Measurements from ENCODE around the gene HFE. TPM values are rescaled to one million over a fixed set of nuclear protein-coding genes. Genes with fewer than 3 reads are reported as not detected.

HFE gene
- total RNA-seq, 4 donors from 2014 or later = 7.5 to 9.8 (median 8.3) TPM

- DNase-seq = no peak
- Histone ChIP-seq H3K4me1 (peaks cover 3 to 5% of the 10 kb centered on the region in 2 donors), H3K4me3 (replicated peaks in 1 of 3) (no peak overlapping the region), H3K27ac (no peak overlapping the region), H3K36me3 (no peaks in the 10 kb centered on the region), H3K27me3 (no peaks in the 10 kb centered on the region), H3K9me3 (no peaks in the 10 kb centered on the region)
- WGBS, 2 donors = 88 to 93% methylated on average over 8 of the region's 8 CpGs
- intact Hi-C loops (cut with DNase I) = no loop called here
- TF ChIP-seq POLR2A (IDR thresholded peaks at IDR 0.05) (no peak), CTCF (IDR thresholded peaks at IDR 0.05) (no peak)
Measured at GRCh38 chr6:26105109-26105730, 18.0 kb downstream of the HFE start.

DNA sequence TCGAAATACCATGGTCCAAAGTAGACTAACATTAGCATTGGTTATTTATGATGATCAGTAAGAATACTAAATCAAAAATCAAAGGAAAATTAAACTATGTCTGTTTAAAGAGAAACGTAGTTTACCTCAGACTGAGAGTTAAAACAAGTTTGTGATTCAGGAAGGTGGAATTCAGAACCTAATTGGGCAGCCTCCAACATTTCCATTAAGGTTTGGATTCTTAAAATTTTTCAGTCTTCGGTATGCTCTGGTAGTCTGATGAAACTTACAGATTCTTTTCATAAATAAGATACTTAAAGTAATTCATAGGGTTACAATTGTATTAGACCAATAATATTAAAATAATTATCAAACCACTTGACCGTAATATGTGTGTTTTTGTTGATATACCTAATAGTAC is 18.6 kb downstream of the HFE start:
- 90 to 93% methylated on average over 4 of the region's 4 CpGs for WGBS, 2 donors
- H3K27ac ChIP-seq = no peak overlapping the region
- intact Hi-C loops (cut with DNase I) = no loop called here

GRCh38 chr6:26107935-26108334 is 20.7 kb downstream of the HFE start:
- 95 to 96% methylated on average over 18 of the region's 18 CpGs for WGBS, 2 donors
- H3K27me3 ChIP-seq = no peaks in the 10 kb centered on the region
- no peak overlapping the region for H3K4me3 ChIP-seq (replicated peaks in 1 of 3)
- intact Hi-C loops (cut with DNase I) = no loop called here
- H3K4me1 ChIP-seq = peaks cover 3 to 5% of the 10 kb centered on the region in 2 donors
- no peak for DNase-seq
- H3K9me3 ChIP-seq = no peaks in the 10 kb centered on the region
- H3K27ac ChIP-seq = no peak overlapping the region
- H3K36me3 ChIP-seq = no peaks in the 10 kb centered on the region
- TF ChIP-seq POLR2A (IDR thresholded peaks at IDR 0.05) (no peak), CTCF (IDR thresholded peaks at IDR 0.05) (no peak)

More for the DNA sequence above, 18.6 kb downstream of the HFE start:
- no peaks in the 10 kb centered on the region for H3K9me3 ChIP-seq
- DNase-seq = no peak
- no peak overlapping the region for H3K4me3 ChIP-seq (replicated peaks in 1 of 3)
- H3K4me1 ChIP-seq = peaks cover 3 to 5% of the 10 kb centered on the region in 2 donors
- no peaks in the 10 kb centered on the region for H3K27me3 ChIP-seq
- no peaks in the 10 kb centered on the region for H3K36me3 ChIP-seq
- TF ChIP-seq POLR2A (IDR thresholded peaks at IDR 0.05) = no peak
- no peak for TF ChIP-seq CTCF (IDR thresholded peaks at IDR 0.05)

- no peaks in the 10 kb centered on the region for H3K27me3 ChIP-seq
- no peaks in the 10 kb centered on the region for H3K9me3 ChIP-seq
- no peak overlapping the region for H3K27ac ChIP-seq
- DNase-seq = no peak
- 98 to 99% methylated on average over 6 of the region's 6 CpGs for WGBS, 2 donors
- TF ChIP-seq POLR2A (IDR thresholded peaks at IDR 0.05) (no peak), CTCF (IDR thresholded peaks at IDR 0.05) (no peak)
- intact Hi-C loops (cut with DNase I) = no loop called here
- H3K4me3 ChIP-seq (replicated peaks in 1 of 3) = no peak overlapping the region
- H3K36me3 ChIP-seq = no peaks in the 10 kb centered on the region
- H3K4me1 ChIP-seq = no peaks in the 10 kb centered on the region
Measured at GRCh38 chr6:26109772-26110171, 22.5 kb downstream of the HFE start.

GRCh38 chr6:26113570-26113969 is 26.3 kb downstream of the HFE start:
- H3K27me3 ChIP-seq = no peaks in the 10 kb centered on the region

More at GRCh38 chr6:26113570-26113969, 26.3 kb downstream of the HFE start:
- H3K4me1 ChIP-seq = peaks cover 5% of the 10 kb centered on the region in 2 donors
- DNase-seq = no peak
- intact Hi-C loops (cut with DNase I) = no loop called here
- H3K36me3 ChIP-seq = no peaks in the 10 kb centered on the region
- no peak overlapping the region for H3K27ac ChIP-seq
- TF ChIP-seq CTCF (IDR thresholded peaks at IDR 0.05) (no peak), POLR2A (IDR thresholded peaks at IDR 0.05) (no peak)
- H3K9me3 ChIP-seq = no peaks in the 10 kb centered on the region
- no peak overlapping the region for H3K4me3 ChIP-seq (replicated peaks in 1 of 3)
